ENCODE data around the gene MESP2. TPM values are rescaled to one million over a fixed set of nuclear protein-coding genes. Genes with fewer than 3 reads are reported as not detected.
A peak's percentile ranks its signal among the peaks of the same experiment; 100 is the strongest.

Gene MESP2
- total and polyA plus RNA-seq, 9 of the 15 experiments (the other 6 are each of a cell fraction or from before 2014, with no cell fraction given) = 0.08 to 0.82 (median 0.37) TPM

GRCh38 chr15:89785064-89785773, 9.1 kb downstream of the MESP2 start:
- no peak overlapping the region for H3K4me2 ChIP-seq (ENCODE audit: insufficient read depth, low read length)
- POLR2A ChIA-PET = interaction anchor here (0.5 to 1.4 kb wide), 3 partner anchors 10 to 108 kb away, joined by 4 read pairs; partner anchors contain the start of gene AP3S2
- in situ Hi-C loops (cut with MboI) = loop anchor here (10.0 kb wide), 1 partner anchor 450 kb away; the partner anchor contains the start of genes CIB1 and GDPGP1
- H3K4me1 ChIP-seq (replicated peaks in 1 of 2; ENCODE audit: control insufficient read depth in 2 of 2, insufficient read depth in 2 of 2, low read length in 2 of 2) = peaks cover 35 to 36% of the 10 kb centered on the region in 2 experiments
- DNase-seq (ENCODE audit: extremely low read depth in 1 of 4, low spot score in 3 of 4) (no peak), ATAC-seq (no peak), FAIRE-seq (no peak)
- CTCF ChIA-PET (ENCODE audit: low intra/inter-chr PET ratio) = no interaction called here
- no peaks in the 10 kb centered on the region for H3K36me3 ChIP-seq (ENCODE audit: control insufficient read depth, insufficient read depth, low read length)
- WGBS (ENCODE audit: insufficient coverage, low coverage, missing lambda C conversion rate) = 67% methylated on average over 13 of the region's 13 CpGs
- no peak overlapping the region for H2AFZ ChIP-seq (ENCODE audit: low read depth, low read length)
- no peaks in the 10 kb centered on the region for H3K27me3 ChIP-seq (ENCODE audit: control insufficient read depth in 2 of 2, insufficient read depth in 2 of 2, low read length in 2 of 2)
- H3K27ac ChIP-seq (ENCODE audit: extremely low read depth, low read depth, low read length) = no peak overlapping the region
- intact Hi-C loops (cut with micrococcal nuclease) = no loop called here
- no TSS peak for BruUV-seq (replicated peaks)
- H3K79me2 ChIP-seq (ENCODE audit: control insufficient read depth, insufficient read depth, low read length) = no peaks in the 10 kb centered on the region
- no peak for TF ChIP-seq MYC (IDR thresholded peaks at IDR 0.05; ENCODE audit: low read depth, low read length)
- TF ChIP-seq MYC (CRISPR knock-in tag; IDR thresholded peaks at IDR 0.05; ENCODE audit: borderline replicate concordance, low read depth) = no peak
- no peak for TF ChIP-seq CBFB (CRISPR knock-in tag; IDR thresholded peaks at IDR 0.05)
- no peak for TF ChIP-seq SREBF1 (IDR thresholded peaks at IDR 0.05; ENCODE audit: borderline replicate concordance, low read depth, low read length)
- no peak for TF ChIP-seq FOXP1 (CRISPR knock-in tag; IDR thresholded peaks at IDR 0.05)
- TF ChIP-seq NONO (IDR thresholded peaks at IDR 0.05; ENCODE audit: low read depth in 2 of 2, low read length in 1 of 2) = no peak
- TF ChIP-seq HDAC8 (tag; IDR thresholded peaks at IDR 0.05) = no peak
- no peak for TF ChIP-seq ERF (CRISPR knock-in tag; IDR thresholded peaks at IDR 0.05)
- TF ChIP-seq SOX6 (IDR thresholded peaks at IDR 0.05) = no peak
- no peak for TF ChIP-seq GTF2A2 (tag; IDR thresholded peaks at IDR 0.05)
- no peak for TF ChIP-seq NKRF (IDR thresholded peaks at IDR 0.05; ENCODE audit: borderline replicate concordance)
- no peak for TF ChIP-seq CEBPZ (IDR thresholded peaks at IDR 0.05; ENCODE audit: borderline replicate concordance, low read depth, low read length)
- TF ChIP-seq ZNF507 (tag; conservative IDR thresholded peaks at IDR 0.05) = no peak
- H4K20me1 ChIP-seq (replicated peaks; ENCODE audit: control insufficient read depth, insufficient read depth, low read length) = no peaks in the 10 kb centered on the region
- no peaks in the 10 kb centered on the region for H3K9me1 ChIP-seq (ENCODE audit: control insufficient read depth, insufficient read depth, low read length)
- no peaks in the 10 kb centered on the region; the same call in 1 of the 2 replicates for H3K9me3 ChIP-seq (replicated peaks; ENCODE audit: control insufficient read depth, insufficient read depth, low read depth, low read length)
- peak overlapping the region in 1 of 2 experiments; percentile 41; a peak in 1 of 4 replicates for H3K9ac ChIP-seq (ENCODE audit: insufficient read depth in 1 of 2, low read depth in 2 of 2, low read length in 2 of 2)
- no peak overlapping the region for H3K4me3 ChIP-seq
